ENCODE data around the gene SHISA4.

SHISA4 gene

DNA sequence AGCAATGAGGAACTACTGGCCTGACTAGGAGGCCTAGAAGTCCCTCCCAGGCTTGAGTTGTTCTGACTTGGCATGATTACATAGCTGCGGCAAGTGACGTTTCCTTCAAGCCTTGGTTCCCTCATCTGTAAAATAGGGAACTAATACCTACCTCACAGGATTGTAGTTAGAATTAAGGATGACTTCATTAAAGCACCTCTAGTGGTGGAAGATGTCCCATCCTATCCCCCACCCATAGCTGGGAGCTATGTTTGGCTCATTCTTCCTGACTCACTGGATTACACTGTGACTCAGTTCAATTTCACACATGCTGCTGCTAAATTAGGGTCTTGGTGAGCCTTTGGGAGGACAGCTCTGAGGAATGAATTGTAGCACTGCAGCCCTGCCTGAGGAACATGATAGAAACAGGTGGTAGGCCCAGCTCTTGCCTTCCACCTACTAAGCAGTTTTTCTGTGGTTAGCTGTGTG lies 6.0 kb upstream of the SHISA4 start:
- no peak for DNase-seq

DNA sequence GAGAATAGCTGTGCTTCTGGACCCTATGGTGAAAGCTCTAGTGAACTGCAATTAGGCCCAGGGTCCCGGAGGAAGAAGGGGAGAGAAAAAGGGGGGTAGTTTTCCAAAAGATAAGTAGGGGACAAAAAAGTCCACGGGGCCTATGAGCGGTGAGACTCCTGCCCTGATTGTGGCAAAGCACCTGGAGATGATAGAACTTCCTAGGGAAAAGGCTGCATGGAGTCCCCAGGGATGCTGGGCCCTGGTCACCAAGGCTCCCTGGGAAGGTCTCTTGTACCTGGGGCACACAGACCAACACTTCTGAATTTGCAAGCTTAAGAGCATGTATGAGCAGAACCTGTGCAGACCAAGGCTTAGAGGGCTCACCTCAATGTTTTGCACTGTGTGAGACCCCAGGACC lies 5.4 kb upstream of the SHISA4 start:
- DNase-seq = no peak

DNA sequence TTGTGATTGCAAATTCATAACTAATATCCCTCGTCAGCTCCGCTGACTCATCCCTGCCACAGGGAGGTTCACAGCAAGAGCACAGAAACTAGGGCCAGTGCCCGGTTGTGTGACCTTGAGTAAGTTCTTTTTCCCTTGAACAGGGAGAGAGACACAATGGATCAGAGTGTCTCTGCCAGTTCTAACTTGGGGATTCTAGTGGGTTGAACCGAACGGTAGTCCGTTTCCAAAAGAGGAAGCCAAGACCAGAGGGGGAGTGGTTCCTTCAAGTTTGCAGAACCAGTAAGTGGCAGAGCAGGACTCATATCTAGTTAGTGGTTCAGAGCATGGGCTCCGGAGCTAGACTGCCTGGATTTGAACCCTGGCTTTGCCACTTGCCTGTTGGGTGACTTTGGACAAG lies 4.9 kb upstream of the SHISA4 start:
- DNase-seq = no peak

DNA sequence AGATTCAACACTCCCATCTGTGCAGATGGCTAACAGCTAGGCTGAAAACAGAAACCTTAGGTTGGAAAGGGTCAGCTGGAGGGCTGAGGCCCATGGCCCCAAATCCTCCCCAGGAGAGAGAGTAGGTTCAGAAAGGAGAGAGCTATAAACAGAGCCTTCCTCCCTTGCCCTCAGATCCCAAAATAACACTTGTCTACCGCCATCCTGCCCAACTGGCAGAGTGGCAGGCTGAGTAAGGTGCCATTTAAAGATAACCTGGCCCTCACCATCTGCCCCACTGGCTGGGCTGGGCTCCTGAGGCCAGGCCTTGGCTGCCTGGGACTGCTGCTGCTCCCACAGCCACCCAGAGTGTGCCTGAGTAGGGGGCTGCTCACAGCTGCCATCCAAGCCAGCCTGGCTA lies 4.3 kb upstream of the SHISA4 start:
- no peak for DNase-seq

DNA sequence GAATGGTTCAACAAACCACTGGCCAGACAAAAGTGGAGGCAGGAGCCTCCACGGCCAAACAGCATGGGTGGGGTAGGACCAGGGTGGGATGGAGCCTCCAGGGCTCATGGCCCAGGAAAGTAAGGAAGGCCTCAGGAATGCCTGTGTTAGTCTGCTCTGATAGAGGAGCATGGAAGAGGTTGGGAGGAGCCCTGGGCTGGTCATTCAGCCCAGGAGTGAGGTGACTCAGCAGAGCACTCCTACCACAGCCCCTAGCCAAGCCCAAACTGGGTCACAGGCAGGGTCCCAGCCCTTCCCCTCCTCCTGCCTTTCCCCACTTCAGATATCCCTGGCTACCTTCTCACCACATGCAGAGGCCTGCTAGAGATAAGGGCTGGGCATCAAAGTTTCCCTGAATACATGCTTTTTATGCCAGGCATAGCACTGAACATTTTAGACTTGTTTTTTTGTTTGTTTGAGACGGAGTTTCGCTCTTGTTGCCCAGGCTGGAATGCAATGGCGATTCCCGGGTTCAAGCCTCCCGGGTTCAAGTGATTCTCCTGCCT lies 3.1 kb upstream of the SHISA4 start:
- peak; percentile 29 for DNase-seq

DNA sequence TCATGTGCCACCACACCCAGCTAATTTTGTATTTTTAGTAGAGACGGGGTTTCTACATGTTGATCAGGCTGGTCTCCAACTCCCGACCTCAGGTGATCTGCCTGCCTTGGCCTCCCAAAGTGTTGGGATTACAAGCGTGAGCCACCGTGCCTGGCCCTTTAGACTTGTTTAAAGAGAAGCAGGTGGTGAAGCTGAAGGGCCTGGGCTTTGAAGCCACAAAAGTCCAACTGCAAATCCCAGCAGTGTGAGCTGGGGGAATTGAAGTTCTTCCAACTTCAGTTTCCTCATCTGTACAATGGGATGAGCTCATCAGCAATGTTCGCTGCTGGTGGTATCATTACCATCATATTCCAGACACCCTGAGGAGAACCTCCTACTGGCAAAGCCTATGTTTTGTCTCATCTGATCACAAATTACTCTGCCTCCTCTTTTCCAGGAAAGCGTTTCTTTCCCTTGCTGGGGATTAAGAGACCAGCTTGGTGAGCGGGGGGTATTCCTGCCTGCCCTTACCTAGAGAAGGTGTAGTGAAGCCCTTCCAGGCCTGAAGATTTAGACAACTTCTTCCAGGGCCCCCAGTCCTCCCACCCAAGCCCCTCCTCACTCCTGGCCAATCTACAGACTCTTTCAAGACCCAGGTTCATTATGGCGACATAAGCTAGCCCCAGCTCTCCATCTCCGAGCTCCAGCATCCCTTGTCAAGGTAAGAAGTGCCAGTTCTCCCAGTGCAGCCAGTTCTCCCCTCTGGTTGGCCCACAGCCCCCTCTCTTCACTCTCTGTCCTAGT lies 2.4 kb upstream of the SHISA4 start:
- peak; percentile 23 for DNase-seq

DNA sequence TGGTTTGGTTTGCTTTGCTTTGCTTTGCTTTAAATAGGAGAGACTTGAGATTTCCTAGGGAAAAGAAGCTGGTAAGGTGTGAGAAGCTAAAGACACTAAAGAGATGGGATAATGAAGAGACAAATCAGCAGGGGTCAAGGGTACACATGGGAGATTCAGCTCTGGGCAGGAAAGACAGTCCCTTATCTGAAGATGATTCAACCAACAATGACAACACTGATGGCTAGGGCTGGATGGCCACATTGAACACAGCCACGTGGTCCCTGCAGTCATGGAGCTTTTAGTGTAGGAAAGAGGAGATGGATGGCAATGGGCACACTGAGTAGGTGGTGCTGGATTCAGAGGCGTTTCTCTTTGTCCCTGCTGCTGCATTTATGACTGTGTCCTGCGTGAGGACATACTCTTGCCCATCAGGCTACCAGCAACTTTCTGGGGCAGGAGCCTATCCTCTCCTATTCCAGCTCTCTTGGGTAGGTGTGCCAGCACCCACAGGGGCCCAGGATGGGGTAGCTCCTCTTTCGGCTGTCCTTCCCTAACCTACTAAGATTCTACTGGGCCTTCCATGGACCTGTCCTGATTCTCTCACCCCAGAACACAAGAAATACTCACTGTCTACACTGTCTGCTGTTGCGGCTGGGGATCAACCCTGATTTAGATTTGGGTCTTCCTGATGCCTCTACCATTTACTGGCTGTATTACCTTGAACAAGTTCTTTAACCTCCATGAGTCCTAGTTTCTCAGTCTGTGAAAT lies 1.4 kb upstream of the SHISA4 start:
- DNase-seq = no peak

DNA sequence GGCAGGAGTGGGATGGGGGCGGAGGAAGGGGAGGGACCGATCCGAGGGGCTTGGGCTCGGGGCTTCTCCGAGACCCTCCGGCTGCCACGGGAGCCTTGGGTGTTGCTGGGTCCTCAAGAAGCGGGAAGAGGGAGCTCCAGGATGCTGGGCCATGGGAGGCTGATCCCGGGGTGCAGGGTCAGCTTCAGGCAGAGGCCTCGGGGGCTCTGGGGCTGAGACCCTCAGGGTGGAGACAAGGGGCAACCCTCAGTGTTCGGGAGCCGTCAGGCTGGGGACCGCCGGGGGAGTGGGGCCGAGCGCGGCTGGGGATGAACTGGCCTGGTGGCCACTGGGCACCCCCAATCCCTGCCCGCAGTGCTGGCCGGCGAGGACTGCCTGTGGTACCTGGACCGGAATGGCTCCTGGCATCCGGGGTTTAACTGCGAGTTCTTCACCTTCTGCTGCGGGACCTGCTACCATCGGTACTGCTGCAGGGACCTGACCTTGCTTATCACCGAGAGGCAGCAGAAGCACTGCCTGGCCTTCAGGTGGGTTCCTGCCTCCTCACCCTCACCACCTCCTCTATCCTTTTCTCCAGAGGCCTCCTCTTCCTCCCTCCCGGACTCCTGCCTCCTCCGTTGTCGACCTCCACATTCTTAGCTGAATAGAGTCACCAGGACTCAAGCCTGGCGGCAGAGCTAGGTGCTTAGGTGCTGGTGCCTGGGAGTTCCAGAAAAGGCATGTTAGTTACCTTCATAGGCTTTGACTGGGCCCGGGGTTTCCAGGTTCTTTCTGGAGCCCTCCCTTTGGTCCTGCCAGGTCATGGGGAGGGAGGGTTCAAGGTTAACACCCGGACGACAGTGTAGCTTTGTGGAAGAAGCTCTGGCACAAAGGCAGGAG lies 631 bp downstream of the SHISA4 start:
- DNase-seq = no peak

DNA sequence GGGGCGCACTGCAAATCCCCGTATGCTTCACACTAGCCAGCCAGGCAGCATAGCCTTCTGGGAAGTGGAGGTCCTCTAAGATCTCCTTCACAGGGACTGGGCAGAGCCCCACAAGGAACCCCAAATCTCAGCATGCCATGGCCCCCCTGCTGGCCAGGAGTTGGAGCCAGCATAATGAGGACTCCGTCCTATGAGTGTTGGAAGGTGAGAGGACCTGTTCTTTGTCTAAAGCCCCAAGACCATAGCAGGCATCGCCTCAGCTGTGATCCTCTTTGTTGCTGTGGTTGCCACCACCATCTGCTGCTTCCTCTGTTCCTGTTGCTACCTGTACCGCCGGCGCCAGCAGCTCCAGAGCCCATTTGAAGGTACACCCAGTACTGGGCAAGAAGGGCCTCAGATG lies 1.5 kb downstream of the SHISA4 start:
- no peak for DNase-seq

DNA sequence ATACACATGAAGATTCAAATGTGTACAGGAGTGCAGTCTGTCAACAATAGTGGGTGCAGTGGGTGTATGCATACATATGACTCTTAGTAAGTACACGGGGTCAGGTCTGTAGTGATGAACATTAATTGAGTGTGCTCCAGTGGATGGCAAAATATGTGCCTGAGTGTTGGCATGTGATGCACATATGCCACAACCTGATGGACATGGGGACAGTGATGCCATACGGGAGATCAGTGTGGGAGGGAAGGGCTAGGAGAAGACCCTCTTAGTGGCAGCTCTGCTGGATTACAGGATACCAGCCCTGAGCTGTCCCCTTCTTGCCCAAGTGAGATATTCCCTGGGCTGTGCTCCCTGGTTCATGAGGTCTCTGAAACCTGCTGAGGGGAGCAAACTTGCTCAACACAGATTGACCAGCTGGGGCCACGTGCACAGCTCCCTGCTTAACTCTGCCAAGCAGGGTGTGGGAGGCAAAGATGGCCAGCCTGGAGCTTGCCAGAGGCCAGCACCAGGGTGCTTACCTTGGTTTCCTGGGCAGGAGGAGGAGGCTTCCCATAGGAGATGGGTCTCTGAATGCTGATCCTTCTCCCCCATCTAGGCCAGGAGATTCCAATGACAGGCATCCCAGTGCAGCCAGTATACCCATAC lies 2.2 kb downstream of the SHISA4 start:
- no peak for DNase-seq

DNA sequence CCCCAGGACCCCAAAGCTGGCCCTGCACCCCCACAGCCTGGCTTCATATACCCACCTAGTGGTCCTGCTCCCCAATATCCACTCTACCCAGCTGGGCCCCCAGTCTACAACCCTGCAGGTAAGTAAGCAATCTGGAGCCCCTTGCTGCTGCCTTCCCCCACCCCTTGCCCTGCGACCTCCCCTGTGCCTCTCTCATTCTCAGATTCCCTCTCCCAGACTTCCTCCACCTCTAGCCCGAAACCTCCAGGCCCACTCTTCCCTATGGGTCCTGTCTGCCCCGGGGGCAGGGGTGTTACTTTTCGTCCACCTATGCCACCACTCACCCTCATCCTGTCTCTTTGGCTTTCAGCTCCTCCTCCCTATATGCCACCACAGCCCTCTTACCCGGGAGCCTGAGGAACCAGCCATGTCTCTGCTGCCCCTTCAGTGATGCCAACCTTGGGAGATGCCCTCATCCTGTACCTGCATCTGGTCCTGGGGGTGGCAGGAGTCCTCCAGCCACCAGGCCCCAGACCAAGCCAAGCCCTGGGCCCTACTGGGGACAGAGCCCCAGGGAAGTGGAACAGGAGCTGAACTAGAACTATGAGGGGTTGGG lies 2.9 kb downstream of the SHISA4 start:
- no peak for DNase-seq

DNA sequence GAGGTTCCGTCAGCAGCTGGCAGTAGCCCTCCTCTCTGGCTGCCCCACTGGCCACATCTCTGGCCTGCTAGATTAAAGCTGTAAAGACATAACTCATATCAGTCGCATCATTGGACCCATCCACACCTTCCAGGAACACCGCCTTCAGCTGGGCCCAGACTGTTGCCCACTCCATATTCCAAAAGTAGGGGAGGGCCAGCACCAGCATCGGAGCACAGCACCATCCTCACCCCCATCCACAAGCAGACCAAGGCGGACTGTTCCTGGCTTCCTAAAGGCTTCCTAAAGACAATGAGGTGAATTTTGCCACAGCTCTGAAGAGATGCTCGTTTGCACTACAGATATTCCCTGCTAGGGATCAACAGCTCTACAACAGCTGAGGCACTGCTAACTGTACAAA lies 3.5 kb downstream of the SHISA4 start:
- no peak for DNase-seq

DNA sequence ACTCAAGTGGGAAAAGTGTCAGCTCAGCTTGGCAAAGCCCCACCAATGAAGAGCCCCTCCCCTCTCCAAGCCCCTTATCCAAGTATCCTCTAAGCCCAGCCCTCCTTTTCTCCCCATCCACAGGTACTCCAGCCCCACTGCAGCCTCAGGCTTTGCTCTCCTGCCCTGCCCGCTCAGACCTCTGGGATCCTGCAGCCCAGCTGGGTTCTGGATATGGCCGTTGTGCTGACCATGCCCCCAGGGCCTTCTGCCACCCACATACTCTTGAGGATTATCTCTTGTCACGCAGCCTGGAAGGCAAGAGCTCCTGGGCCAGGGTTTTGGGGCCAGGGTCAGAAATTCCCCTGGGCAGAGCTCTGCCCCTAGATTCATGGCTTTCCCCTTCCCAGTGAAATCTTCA lies 4.7 kb downstream of the SHISA4 start:
- no peak for DNase-seq

DNA sequence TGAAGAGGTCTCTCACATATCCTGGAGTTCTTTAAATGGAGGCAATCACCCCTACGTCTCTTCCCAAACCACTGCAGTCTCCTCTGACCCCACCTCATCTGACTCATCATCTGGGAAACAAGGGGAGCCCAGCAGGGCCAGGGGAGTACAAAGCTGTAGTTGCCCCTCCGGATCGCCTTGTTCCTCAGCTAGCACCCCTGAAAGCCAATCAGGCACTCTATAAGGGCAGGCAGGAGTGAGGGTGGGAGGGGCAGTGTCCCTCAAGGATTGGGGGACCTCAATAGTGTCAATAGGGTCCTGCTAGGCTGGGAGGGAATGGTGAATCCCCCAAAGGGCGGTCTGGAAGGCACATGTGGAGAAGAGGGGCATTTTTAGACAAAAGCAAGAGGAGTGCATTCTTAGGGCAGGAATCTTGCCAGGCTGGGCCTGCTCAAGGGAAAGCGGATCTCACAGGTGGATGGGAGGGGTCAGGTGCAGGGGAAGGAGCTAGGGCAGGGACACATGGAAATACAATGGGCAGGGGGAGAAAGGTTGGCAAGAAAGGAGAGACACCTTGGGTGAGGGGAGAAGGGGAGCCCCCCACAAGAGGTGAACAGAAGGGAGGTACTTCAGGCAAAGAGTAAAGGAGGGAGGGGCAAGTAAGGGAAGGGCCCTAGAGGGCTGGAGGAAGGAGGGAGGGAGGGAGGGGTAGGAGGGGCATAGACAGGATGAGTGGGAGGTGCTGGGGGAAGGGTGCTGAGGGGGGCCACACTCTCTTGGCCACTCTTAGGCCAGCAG lies 5.8 kb downstream of the SHISA4 start:
- no peak for DNase-seq

DNA sequence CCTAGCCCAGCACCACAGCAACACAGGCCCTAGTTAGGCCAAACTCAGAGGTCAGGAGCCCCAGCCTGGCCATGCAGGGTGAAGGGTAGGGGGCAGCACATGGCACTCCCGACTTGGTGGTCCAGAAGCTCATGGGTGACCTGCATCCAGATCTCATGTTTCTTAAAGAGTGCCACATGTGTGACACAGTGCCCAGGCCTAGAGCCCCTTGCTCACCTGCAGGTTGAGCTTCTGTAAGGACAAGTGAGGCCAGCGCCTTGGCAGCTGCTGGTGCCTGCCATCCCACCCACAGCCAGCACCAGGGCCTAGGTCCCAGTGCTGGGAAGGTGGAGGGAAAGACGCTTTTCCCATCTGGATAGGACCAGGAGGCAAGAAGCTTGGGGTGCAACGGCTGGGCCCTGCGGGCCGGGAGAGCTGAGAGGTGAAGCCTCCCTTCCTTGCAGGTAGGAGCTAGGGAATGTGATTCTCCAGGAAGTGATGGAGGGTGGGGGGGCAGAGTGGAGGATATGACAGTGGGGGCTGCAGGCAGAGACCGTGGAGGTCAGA lies 6.5 kb downstream of the SHISA4 start:
- no peak for DNase-seq

DNA sequence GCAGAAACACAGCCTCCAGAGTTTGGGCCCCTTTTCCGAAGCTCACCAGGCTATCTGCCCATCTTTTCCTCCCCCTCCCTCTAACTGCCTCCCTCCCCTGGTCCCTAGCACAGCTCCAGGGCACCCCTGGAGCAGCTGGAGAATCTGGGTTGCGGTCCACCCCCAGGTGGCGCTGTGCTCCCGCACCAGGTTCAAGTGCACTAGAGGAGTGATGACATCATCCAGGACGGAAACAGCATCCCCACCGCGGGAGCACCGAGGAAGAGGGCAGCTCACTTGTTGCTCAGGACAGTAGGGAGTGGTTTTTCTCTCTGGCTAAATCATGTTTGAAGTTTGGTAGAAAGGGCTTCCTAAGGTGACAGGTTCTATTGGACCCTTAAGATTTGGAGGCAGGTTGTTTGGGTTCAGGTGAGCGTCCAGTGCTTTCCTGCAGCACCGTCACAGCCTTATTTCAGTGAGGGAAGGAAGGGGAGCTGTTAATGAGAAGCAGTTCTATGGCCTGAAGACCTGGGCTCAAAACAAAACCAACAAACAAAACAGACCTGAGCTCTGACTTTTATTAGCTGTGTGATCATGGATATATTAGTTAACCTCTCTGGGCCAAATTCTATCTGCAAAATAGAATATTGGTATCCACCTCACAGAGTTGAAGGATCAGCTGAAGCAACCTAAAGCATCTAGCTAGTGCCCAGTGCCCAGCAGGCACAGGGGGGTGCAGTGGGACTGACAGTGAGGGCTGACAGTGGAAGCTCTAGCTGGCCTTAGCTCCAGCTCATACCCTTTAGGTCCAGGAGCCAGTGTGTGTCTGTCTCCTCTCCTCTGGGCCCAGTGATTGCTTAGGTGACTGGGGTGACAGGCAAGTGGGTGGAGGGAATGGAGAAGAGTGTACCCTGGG lies 7.5 kb downstream of the SHISA4 start:
- peak; percentile 91 for DNase-seq

DNA sequence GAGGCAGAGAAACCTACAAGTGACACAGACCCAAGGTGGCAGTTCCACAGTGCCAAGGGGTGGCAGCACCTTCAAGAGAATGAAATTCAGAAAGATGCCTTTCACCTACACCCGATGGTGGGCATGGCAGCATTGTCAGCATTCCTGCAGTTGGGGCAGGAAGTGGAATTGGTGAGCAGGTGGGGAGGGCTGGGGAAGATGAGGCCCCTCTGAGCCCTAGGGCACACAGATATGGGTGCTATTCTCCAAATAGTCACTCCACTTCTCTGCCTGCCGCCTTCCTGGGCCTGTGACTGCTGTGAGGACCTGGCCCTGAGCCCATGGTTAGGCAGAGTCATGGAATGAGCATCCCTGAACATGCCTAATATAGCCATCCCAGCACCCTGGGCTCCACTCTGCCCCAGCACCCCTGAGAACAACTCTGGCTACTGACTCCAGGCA lies 8.3 kb downstream of the SHISA4 start:
- no peak for DNase-seq

DNA sequence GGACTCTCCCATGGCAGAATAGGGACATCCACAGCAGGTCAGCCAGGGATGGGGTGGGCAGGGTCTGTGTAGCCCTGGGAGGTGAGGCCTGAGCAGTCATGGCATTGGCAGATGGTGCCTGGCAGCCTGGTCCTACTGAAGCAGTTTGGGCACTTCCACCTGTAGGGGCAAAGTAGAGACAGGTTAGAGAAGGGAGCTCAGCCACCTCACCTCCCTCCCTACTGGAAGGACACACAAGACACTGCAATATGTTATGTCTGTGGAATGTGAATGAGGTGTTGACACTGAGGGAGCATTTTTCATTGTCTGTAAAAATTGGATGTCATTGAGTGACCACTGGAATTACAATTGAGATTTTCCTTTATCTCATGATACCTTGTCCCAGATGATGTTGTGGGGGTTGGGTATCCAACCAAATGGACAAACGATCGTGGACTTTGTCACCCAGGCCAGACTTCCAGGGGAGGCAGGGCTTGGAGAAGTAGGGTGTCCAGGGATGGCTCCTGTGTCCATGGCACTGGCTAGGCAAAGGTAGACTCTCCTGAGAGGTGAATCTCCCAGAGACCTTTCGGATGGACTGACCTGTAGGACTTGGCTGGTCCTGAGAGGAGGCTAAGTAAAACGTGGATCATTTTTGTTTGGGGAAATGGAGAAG lies 9.7 kb downstream of the SHISA4 start:
- no peak for DNase-seq

DNA sequence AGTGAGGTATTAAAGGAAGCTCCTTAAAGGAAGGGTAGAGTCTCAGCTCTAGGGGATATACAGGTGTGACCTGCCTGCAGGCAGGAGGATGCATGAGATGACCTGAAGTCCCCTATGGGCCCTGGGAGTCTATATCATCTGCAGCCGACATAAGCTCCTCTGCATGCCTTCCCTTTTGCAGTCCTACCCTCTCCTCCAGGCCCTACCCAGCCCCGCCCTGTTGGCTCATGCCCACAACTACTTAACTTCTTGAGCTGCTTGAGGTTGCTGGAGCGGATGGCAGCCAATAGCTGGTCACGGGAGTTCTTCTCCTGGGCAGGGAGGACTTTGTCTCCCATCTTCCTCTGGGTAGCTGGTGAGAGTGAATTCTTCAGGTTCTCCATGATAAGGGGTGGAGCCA lies 10.3 kb downstream of the SHISA4 start:
- DNase-seq = no peak
